Measurements from ENCODE around the gene ZNF598. TPM values are rescaled to one million over a fixed set of nuclear protein-coding genes. Genes with fewer than 3 reads are reported as not detected.

ZNF598 gene
- total RNA-seq, 2 donors from 2014 or later: 45.6 to 49.5 TPM

DNA sequence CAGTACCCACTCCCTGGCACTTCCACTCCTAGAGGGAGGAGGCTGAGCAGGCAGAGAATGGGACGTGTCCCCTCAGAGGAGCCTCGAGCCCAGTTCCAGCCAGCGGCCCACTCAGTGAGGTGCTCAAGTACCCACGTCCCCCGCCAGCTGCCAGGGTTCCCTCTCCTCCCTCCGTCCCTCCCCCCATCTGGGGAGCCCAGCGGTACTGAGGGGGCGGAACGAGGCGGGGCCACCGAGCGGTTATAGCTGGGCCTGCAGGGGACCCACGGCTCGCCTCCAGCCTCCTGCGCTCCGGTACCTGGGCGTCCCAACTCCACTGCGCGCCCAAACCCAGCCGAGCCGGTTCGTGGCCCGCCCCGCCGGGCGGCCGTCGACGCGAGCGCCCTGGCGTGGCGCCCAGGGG lies 9.9 kb upstream of the ZNF598 start, which contains the start of gene NPW:
Gene NPW, plus strand, starts transcription at position 268 of the 403 bp plus-strand sequence.
- DNase-seq: peak; percentile 77
- H3K4me1 ChIP-seq (ENCODE audit: control insufficient read depth, insufficient read depth, low read length): no peaks in the 10 kb centered on the region
- Mint-ChIP-seq H3K9me3 (no peaks in the 10 kb centered on the region), H3K36me3 (ENCODE audit: low read depth) (no peaks in the 10 kb centered on the region), H3K4me1 (peaks cover 2% of the 10 kb centered on the region), H3K27me3 (ENCODE audit: insufficient read depth) (peaks cover 69% of the 10 kb centered on the region), H3K4me3 (peak within 1 kb of the TSS; percentile 38), H3K27ac (no peak within 1 kb of the TSS)
- no peaks in the 10 kb centered on the region for H3K9me3 ChIP-seq (ENCODE audit: control insufficient read depth, low read length)
- H3K36me3 ChIP-seq (ENCODE audit: control insufficient read depth, insufficient read depth, low read length): no peaks in the 10 kb centered on the region
- TF ChIP-seq, protein P1, sequence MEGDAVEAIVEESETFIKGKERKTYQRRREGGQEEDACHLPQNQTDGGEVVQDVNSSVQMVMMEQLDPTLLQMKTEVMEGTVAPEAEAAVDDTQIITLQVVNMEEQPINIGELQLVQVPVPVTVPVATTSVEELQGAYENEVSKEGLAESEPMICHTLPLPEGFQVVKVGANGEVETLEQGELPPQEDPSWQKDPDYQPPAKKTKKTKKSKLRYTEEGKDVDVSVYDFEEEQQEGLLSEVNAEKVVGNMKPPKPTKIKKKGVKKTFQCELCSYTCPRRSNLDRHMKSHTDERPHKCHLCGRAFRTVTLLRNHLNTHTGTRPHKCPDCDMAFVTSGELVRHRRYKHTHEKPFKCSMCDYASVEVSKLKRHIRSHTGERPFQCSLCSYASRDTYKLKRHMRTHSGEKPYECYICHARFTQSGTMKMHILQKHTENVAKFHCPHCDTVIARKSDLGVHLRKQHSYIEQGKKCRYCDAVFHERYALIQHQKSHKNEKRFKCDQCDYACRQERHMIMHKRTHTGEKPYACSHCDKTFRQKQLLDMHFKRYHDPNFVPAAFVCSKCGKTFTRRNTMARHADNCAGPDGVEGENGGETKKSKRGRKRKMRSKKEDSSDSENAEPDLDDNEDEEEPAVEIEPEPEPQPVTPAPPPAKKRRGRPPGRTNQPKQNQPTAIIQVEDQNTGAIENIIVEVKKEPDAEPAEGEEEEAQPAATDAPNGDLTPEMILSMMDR (conservative IDR thresholded peaks at IDR 0.05): peak; percentile 33
- H3K27ac ChIP-seq (ENCODE audit: low read depth, low read length): no peak within 1 kb of the TSS
- 1 to 15% methylated on average over 15 to 33 of the region's 33 CpGs for WGBS, 2 experiments (ENCODE audit: insufficient coverage in 1 of 2, insufficient read length in 1 of 2)
- H3K9ac ChIP-seq (ENCODE audit: extremely low read depth, low read length, poor library complexity, severe bottlenecking): no peak within 1 kb of the TSS
- H3K4me3 ChIP-seq (ENCODE audit: low read length): peak within 1 kb of the TSS; percentile 29
- H3K27me3 ChIP-seq (ENCODE audit: control insufficient read depth, insufficient read depth, low read length, poor library complexity, severe bottlenecking): peaks cover 44% of the 10 kb centered on the region

DNA sequence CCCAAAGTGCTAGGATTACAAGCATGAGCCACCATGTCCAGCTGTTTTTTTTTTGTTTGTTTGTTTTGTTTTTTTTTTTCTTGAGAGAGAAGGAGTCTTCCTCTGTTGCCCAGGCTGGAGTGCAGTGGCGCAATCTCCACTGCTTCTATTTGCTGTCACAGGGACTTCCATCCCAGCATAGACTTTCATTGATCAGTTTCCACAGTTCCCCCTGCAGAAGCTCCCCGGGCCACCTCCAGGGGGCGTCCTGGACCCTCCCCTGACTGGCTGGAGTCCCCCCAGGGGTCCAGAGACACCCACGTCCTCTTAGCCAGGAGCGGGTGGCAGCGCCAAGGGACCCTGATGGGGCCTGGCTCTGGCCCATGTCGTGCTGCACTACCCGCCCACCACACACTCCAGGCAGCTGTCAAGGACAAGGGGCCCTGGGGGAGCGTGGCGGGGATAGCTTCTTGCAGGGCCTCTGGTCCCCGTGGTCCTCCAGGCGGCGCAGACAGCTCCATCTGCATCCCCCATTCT lies 6.8 kb upstream of the ZNF598 start:
- peaks cover 48% of the 10 kb centered on the region for H3K27me3 Mint-ChIP-seq (ENCODE audit: insufficient read depth)
- Histone ChIP-seq H3K27ac (ENCODE audit: low read depth, low read length) (no peak overlapping the region), H3K9ac (ENCODE audit: extremely low read depth, low read length, poor library complexity, severe bottlenecking) (no peak overlapping the region), H3K36me3 (ENCODE audit: control insufficient read depth, insufficient read depth, low read length) (no peaks in the 10 kb centered on the region), H3K4me1 (ENCODE audit: control insufficient read depth, insufficient read depth, low read length) (no peaks in the 10 kb centered on the region), H3K4me3 (ENCODE audit: low read length) (no peak overlapping the region), H3K9me3 (ENCODE audit: control insufficient read depth, low read length) (no peaks in the 10 kb centered on the region), H3K27me3 (ENCODE audit: control insufficient read depth, insufficient read depth, low read length, poor library complexity, severe bottlenecking) (peaks cover 39% of the 10 kb centered on the region)
- H3K4me1 Mint-ChIP-seq: no peaks in the 10 kb centered on the region
- TF ChIP-seq, protein P1 (conservative IDR thresholded peaks at IDR 0.05): peak; percentile 74
- H3K36me3 Mint-ChIP-seq (ENCODE audit: low read depth): no peaks in the 10 kb centered on the region
- DNase-seq: no peak
- WGBS, 2 experiments (ENCODE audit: insufficient coverage in 1 of 2, insufficient read length in 1 of 2): 61 to 73% methylated on average over 7 to 13 of the region's 13 CpGs
- H3K4me3 Mint-ChIP-seq: no peak overlapping the region
- no peaks in the 10 kb centered on the region for H3K9me3 Mint-ChIP-seq
- H3K27ac Mint-ChIP-seq: no peak overlapping the region

GRCh38 chr16:2015947-2016208 lies 6.3 kb upstream of the ZNF598 start:
- Mint-ChIP-seq H3K27me3 (ENCODE audit: insufficient read depth) (peaks cover 42% of the 10 kb centered on the region), H3K36me3 (ENCODE audit: low read depth) (no peaks in the 10 kb centered on the region), H3K27ac (no peak overlapping the region), H3K9me3 (no peaks in the 10 kb centered on the region), H3K4me1 (no peaks in the 10 kb centered on the region), H3K4me3 (no peak overlapping the region)
- TF ChIP-seq, protein P1 (conservative IDR thresholded peaks at IDR 0.05): no peak
- no peaks in the 10 kb centered on the region for H3K9me3 ChIP-seq (ENCODE audit: control insufficient read depth, low read length)
- no peaks in the 10 kb centered on the region for H3K36me3 ChIP-seq (ENCODE audit: control insufficient read depth, insufficient read depth, low read length)
- H3K9ac ChIP-seq (ENCODE audit: extremely low read depth, low read length, poor library complexity, severe bottlenecking): no peak overlapping the region
- DNase-seq: no peak
- H3K4me3 ChIP-seq (ENCODE audit: low read length): no peak overlapping the region
- peaks cover 33% of the 10 kb centered on the region for H3K27me3 ChIP-seq (ENCODE audit: control insufficient read depth, insufficient read depth, low read length, poor library complexity, severe bottlenecking)
- 89 to 100% methylated on average over 2 to 7 of the region's 7 CpGs for WGBS, 2 experiments (ENCODE audit: insufficient coverage in 1 of 2, insufficient read length in 1 of 2)
- no peaks in the 10 kb centered on the region for H3K4me1 ChIP-seq (ENCODE audit: control insufficient read depth, insufficient read depth, low read length)
- H3K27ac ChIP-seq (ENCODE audit: low read depth, low read length): no peak overlapping the region

All from endodermal cell (in vitro differentiated cells).